Muscle of leg (tissue), 9 donors: Measurements from ENCODE around the gene TAS2R7. TPM values are rescaled to one million over a fixed set of nuclear protein-coding genes. Genes with fewer than 3 reads are reported as not detected.

Experiments
- polyA plus RNA-seq, 8 donors: library from polyadenylated mRNA; unstranded; fragments of 120-200 nt; gene quantifications; one replicate each; pipeline versions ENCODE4 v1.2.1 to v1.2.3, GENCODE V29; 2013; ENCODE audit warnings: inconsistent platforms in 1 of 8, low replicate concordance in 1 of 8; ENCODE audit not compliant: insufficient read length in 8 of 8, insufficient read depth in 1 of 8
- total RNA-seq: library from RNA; stranded (reverse); fragments of 120-200 nt; gene quantifications from one replicate; pipeline ENCODE4 v1.2.4, GENCODE V29; 2013

Gene TAS2R7
- total and polyA plus RNA-seq, 9 donors = not detected

Other genes with a start within 250 kb of the TAS2R7 start
- gene MAGOHB, start 189.0 kb downstream of the TAS2R7 start, total RNA-seq = 24.7 TPM
- gene MAGOHB, start 189.0 kb downstream of the TAS2R7 start, polyA plus RNA-seq = 10 to 100 TPM; 23.7 to 37.9 (median 27.8) TPM
- not detected for gene STYK1, start 128.6 kb downstream of the TAS2R7 start, total RNA-seq
- gene STYK1, start 128.6 kb downstream of the TAS2R7 start, polyA plus RNA-seq = under 1 TPM in 4 of 8 donors, not detected in 4; 0.10 to 0.39 (median 0.13) TPM
- gene YBX3, start 79.3 kb downstream of the TAS2R7 start, total RNA-seq = 156 TPM
- 1,000 to 10,000 TPM in 1 of 8 donors, 100 to 1,000 TPM in 7; 466 to 1,043 (median 809) TPM for gene YBX3, start 79.3 kb downstream of the TAS2R7 start, polyA plus RNA-seq
- gene TAS2R8, start 4.7 kb upstream of the TAS2R7 start, total RNA-seq = 0.04 TPM
- gene TAS2R8, start 4.7 kb upstream of the TAS2R7 start, polyA plus RNA-seq = not detected
- not detected for gene TAS2R9, start 7.5 kb upstream of the TAS2R7 start, total RNA-seq
- not detected for gene TAS2R9, start 7.5 kb upstream of the TAS2R7 start, polyA plus RNA-seq
- 0.71 TPM for gene TAS2R10, start 23.7 kb upstream of the TAS2R7 start, total RNA-seq
- 1 to 10 TPM in 2 of 8 donors, under 1 TPM in 6; 0.27 to 1.1 (median 0.78) TPM for gene TAS2R10, start 23.7 kb upstream of the TAS2R7 start, polyA plus RNA-seq
- 4.8 TPM for gene PRR4, start 46.8 kb upstream of the TAS2R7 start, total RNA-seq
- 1 to 10 TPM; 2.3 to 6.3 (median 3.3) TPM for gene PRR4, start 46.8 kb upstream of the TAS2R7 start, polyA plus RNA-seq
- 24.7 TPM for gene PRH1, start 81.6 kb upstream of the TAS2R7 start, total RNA-seq
- 10 to 100 TPM in 1 of 8 donors, 1 to 10 TPM in 7; 5.5 to 10.6 (median 8.0) TPM for gene PRH1, start 81.6 kb upstream of the TAS2R7 start, polyA plus RNA-seq
- gene TAS2R13, start 106.9 kb upstream of the TAS2R7 start, total RNA-seq = 1.5 TPM
- gene TAS2R13, start 106.9 kb upstream of the TAS2R7 start, polyA plus RNA-seq = under 1 TPM in 3 of 8 donors, not detected in 5; 0.10 to 0.16 (median 0.15) TPM
- gene PRH2, start 126.6 kb upstream of the TAS2R7 start, total RNA-seq = not detected
- under 1 TPM in 3 of 8 donors, not detected in 5; 0.27 to 0.49 (median 0.35) TPM for gene PRH2, start 126.6 kb upstream of the TAS2R7 start, polyA plus RNA-seq
- gene TAS2R14, start 136.6 kb upstream of the TAS2R7 start, total RNA-seq = 2.5 TPM
- gene TAS2R14, start 136.6 kb upstream of the TAS2R7 start, polyA plus RNA-seq = 1 to 10 TPM; 1.7 to 6.4 (median 2.6) TPM
- gene TAS2R50, start 184.3 kb upstream of the TAS2R7 start, total RNA-seq = 1.6 TPM
- gene TAS2R50, start 184.3 kb upstream of the TAS2R7 start, polyA plus RNA-seq = under 1 TPM in 1 of 8 donors, not detected in 7; 0.16 TPM
- gene TAS2R20, start 195.7 kb upstream of the TAS2R7 start, total RNA-seq = 2.5 TPM
- gene TAS2R20, start 195.7 kb upstream of the TAS2R7 start, polyA plus RNA-seq = 1 to 10 TPM in 3 of 8 donors, under 1 TPM in 5; 0.51 to 2.5 (median 0.91) TPM
- gene TAS2R19, start 220.0 kb upstream of the TAS2R7 start, total RNA-seq = 3.6 TPM
- 1 to 10 TPM in 6 of 8 donors, under 1 TPM in 2; 0.58 to 1.9 (median 1.2) TPM for gene TAS2R19, start 220.0 kb upstream of the TAS2R7 start, polyA plus RNA-seq
- gene TAS2R31, start 228.8 kb upstream of the TAS2R7 start, total RNA-seq = 5.5 TPM
- gene TAS2R31, start 228.8 kb upstream of the TAS2R7 start, polyA plus RNA-seq = 1 to 10 TPM in 2 of 8 donors, under 1 TPM in 6; 0.53 to 1.8 (median 0.65) TPM